OCI-LY3 (cell line): Measurements from ENCODE around the gene SLC49A3.

Source experiments
- H2AFZ ChIP-seq: fragments of 200-600, 300-600 bp; shearing (Covaris generic); 2 replicates; pipeline ENCODE4 v1.6.0; 2014; ENCODE audit warnings: antibody characterized with exemption, low read depth, low read length
- H3K27ac ChIP-seq: fragments of 200-600, 300-600 bp; sonication (generic); 2 replicates; pipeline ENCODE4 v1.5.1; 2014; ENCODE audit warnings: mild to moderate bottlenecking, low read length, moderate library complexity, mixed read lengths
- H3K27me3 ChIP-seq: fragments of 200-600, 300-600 bp; sonication (generic); 2 replicates; pipeline ENCODE4 v1.6.1; 2014; ENCODE audit warnings: low read depth, low read length, mixed read lengths
- H3K36me3 ChIP-seq: fragments of 200-600, 300-600 bp; sonication (generic); replicated peaks from 2 replicates; pipeline ENCODE3; 2014; ENCODE audit warnings: low read depth, low read length, mixed read lengths
- H3K4me1 ChIP-seq: fragments of 300-600, 200-600 bp; sonication (generic); 2 replicates; pipeline ENCODE4 v1.6.1; 2014; ENCODE audit warnings: low read length, mixed read lengths
- H3K4me2 ChIP-seq: fragments of 200-600, 300-600 bp; sonication (generic); 2 replicates; pipeline ENCODE4 v1.6.1; 2014; ENCODE audit warnings: low read length, mixed read lengths
- H3K4me3 ChIP-seq: fragments of 300-600, 200-600 bp; sonication (generic); 2 replicates; pipeline ENCODE4 v1.5.1; 2014; ENCODE audit warnings: antibody characterized with exemption, mild to moderate bottlenecking, low read length, moderate library complexity
- H3K79me2 ChIP-seq: fragments of 300-600, 200-600 bp; shearing (Covaris generic); 2 replicates; pipeline ENCODE4 v1.6.1; 2014; ENCODE audit warnings: mild to moderate bottlenecking, low read length, mixed read lengths
- H3K9ac ChIP-seq: fragments of 300-600, 200-600 bp; shearing (Covaris generic); 2 replicates; pipeline ENCODE4 v1.6.0; 2014; ENCODE audit warnings: mild to moderate bottlenecking, low read length, moderate library complexity
- H3K9me3 ChIP-seq: fragments of 200-600, 300-600 bp; shearing (Covaris generic); 2 replicates; pipeline ENCODE4 v1.6.1; 2014; ENCODE audit warnings: low read length, mixed read lengths; ENCODE audit not compliant: insufficient read depth
- H4K20me1 ChIP-seq: fragments of 200-600, 300-600 bp; sonication (generic); 2 replicates; pipeline ENCODE4 v1.6.1; 2016; ENCODE audit warnings: low read length, mixed read lengths; ENCODE audit not compliant: insufficient read depth
- EZH2phosphoT487 ChIP-seq: fragments of 200-600 bp; shearing (Covaris generic); IDR thresholded peaks from 2 replicates; pipeline ENCODE4 v1.6.1; 2018; ENCODE audit warnings: antibody characterized with exemption, mixed run types, low read depth
- TF ChIP-seq, protein P1 (sequence below): fragments of 200-600, 300-600 bp; sonication (generic); IDR thresholded peaks from 2 replicates; pipeline ENCODE4 v1.5.1; 2014; ENCODE audit warnings: antibody characterized with exemption, low read length, low read depth

SLC49A3 gene

DNA sequence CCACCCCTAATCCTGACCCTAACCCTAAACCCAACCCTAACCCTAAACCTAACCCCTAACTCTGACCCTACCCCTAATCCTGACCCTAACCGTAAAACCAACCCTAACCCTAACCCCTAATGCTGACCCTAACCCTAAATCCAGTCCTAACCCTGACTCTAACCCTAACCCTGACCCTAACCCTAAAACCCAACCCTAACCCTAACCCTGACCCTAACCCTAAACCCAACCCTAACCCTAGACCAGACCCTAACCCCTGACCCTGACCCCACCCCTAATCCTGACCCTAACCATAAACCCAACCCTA, 16.0 kb upstream of the SLC49A3 start:
- H3K27ac ChIP-seq: no peak overlapping the region
- H3K9ac ChIP-seq: peak overlapping the region; percentile 41; the same call in 1 of the 2 replicates
- H3K9me3 ChIP-seq: no peaks in the 10 kb centered on the region
- H3K79me2 ChIP-seq: peaks cover 42% of the 10 kb centered on the region
- H4K20me1 ChIP-seq: peaks cover 20% of the 10 kb centered on the region
- peak overlapping the region; percentile 78 for H3K4me3 ChIP-seq
- H3K27me3 ChIP-seq: no peaks in the 10 kb centered on the region
- TF ChIP-seq, protein P1, sequence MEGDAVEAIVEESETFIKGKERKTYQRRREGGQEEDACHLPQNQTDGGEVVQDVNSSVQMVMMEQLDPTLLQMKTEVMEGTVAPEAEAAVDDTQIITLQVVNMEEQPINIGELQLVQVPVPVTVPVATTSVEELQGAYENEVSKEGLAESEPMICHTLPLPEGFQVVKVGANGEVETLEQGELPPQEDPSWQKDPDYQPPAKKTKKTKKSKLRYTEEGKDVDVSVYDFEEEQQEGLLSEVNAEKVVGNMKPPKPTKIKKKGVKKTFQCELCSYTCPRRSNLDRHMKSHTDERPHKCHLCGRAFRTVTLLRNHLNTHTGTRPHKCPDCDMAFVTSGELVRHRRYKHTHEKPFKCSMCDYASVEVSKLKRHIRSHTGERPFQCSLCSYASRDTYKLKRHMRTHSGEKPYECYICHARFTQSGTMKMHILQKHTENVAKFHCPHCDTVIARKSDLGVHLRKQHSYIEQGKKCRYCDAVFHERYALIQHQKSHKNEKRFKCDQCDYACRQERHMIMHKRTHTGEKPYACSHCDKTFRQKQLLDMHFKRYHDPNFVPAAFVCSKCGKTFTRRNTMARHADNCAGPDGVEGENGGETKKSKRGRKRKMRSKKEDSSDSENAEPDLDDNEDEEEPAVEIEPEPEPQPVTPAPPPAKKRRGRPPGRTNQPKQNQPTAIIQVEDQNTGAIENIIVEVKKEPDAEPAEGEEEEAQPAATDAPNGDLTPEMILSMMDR: no peak
- no peak for TF ChIP-seq EZH2phosphoT487
- peaks cover 17% of the 10 kb centered on the region for H3K36me3 ChIP-seq
- peak overlapping the region; percentile 88; the same call in 1 of the 2 replicates for H2AFZ ChIP-seq
- H3K4me2 ChIP-seq: peak overlapping the region; percentile 90
- H3K4me1 ChIP-seq: peaks cover 16% of the 10 kb centered on the region

DNA sequence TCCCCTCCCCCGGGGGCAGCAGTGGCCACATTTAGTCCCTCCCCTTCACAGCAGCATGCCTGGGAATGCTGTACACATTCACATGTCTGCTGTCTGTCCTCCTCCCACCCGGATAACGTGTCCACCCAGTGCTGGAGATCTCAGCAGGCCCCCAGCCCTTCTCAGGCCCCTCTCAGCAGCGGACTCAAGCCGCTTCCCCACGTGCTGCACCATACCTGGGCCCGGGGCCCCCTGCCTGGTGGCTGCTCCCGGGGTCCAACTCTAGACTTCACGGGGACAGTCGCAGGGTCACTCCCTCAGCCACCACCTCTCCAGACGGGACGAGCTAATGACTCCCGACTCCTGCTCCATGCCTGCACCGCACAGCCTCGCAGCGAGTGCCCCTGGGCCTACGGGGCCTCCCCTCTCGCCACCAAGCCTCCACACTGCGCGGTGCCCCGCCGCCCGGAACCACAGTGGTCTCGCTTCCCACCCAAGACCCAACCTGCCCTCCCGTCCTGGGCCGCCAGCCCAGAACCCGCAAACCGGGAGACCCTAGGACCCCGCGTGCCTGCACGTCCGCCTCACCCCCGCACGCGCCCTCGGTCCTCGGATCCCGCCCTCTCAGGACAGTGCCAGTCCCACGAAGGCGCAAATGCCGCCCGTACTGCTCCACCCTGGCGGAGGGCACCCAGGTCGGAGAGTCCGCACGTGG, 15.4 kb upstream of the SLC49A3 start:
- no peak for TF ChIP-seq EZH2phosphoT487
- Histone ChIP-seq H3K79me2 (peaks cover 36% of the 10 kb centered on the region), H4K20me1 (peaks cover 15% of the 10 kb centered on the region), H3K9ac (no peak overlapping the region), H3K4me1 (peaks cover 21% of the 10 kb centered on the region), H2AFZ (no peak overlapping the region), H3K27me3 (no peaks in the 10 kb centered on the region), H3K36me3 (peaks cover 11% of the 10 kb centered on the region), H3K9me3 (no peaks in the 10 kb centered on the region), H3K27ac (no peak overlapping the region), H3K4me2 (no peak overlapping the region), H3K4me3 (no peak overlapping the region)

DNA sequence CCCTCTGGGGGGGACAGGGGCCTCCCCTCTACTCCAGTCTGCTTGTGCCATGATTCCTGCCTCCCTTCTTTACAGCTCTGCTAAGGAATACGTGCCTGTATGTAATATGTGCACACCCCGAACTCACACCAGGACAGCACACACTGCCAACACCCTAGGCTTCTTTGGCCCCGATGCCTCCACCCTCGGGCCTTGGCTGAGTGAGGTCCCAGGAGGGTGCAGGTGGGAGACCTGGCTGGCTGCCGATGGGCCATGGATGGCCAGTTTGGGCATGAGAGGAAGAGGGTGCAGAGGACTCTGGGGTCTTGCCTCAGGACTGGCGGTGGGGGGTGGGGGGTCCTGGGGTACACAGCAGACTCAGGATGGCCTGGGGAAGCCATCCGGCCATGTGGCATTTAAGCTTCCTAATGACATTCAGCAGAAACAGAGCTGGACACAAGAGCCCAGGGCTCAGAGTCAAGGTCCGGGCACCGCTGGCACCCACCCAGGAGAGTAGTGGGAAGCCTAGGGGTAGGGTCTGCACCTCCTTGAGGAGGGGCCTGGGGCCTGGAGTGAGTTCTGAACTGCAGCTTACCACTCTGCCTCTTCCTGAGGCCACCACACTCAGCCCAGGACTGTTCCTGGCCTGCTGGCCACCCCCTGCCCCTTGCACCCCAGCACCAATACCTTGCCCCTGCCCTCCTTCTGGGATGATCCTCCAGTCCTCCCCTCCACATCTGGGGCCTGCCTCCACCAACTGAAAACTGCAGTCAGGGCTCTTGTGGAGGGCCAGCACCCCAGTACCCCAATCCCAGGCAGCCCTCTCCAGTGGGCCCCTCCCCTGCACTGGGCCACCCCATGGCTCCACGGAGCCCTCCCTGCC, 14.6 kb upstream of the SLC49A3 start:
- Histone ChIP-seq H3K9me3 (no peaks in the 10 kb centered on the region), H3K79me2 (peaks cover 28% of the 10 kb centered on the region), H3K4me2 (no peak overlapping the region), H3K4me1 (peaks cover 29% of the 10 kb centered on the region), H3K27me3 (no peaks in the 10 kb centered on the region), H2AFZ (no peak overlapping the region), H4K20me1 (peaks cover 8% of the 10 kb centered on the region; the same call in 1 of the 2 replicates), H3K27ac (no peak overlapping the region), H3K9ac (no peak overlapping the region), H3K36me3 (peaks cover 6% of the 10 kb centered on the region), H3K4me3 (no peak overlapping the region)
- TF ChIP-seq, protein P1: no peak
- no peak for TF ChIP-seq EZH2phosphoT487

DNA sequence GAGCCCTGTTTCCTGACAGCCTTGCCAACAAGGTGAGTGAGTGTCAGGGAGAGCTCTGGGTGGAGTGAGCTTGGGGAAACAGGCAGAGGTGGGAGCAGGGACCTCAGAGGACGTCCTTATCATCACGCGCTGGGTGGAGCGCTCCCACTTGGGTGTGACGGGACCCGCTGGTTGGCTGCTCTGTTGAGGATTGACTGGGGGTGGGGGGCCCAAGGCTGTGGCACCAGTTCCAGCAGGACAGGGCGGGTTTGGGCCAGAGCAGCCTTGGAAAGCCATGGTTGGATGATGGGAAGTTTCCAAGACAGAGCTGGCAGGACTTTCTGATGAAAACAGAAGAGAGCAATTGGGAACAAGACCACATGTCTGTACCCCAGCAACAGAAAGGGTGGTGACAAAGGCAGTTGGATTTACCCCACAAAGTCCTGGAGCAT, 13.7 kb upstream of the SLC49A3 start:
- H3K9me3 ChIP-seq: no peaks in the 10 kb centered on the region
- H3K4me3 ChIP-seq: no peak overlapping the region
- no peak overlapping the region for H2AFZ ChIP-seq
- 0 out of 2 replicates have a peak, but pooled peaks cover 3% of the 10 kb centered on the region for H4K20me1 ChIP-seq
- no peaks in the 10 kb centered on the region for H3K27me3 ChIP-seq
- no peak overlapping the region for H3K9ac ChIP-seq
- no peak overlapping the region for H3K27ac ChIP-seq
- no peak overlapping the region for H3K4me2 ChIP-seq
- peaks cover 20% of the 10 kb centered on the region for H3K79me2 ChIP-seq
- H3K36me3 ChIP-seq: no peaks in the 10 kb centered on the region
- peaks cover 32% of the 10 kb centered on the region for H3K4me1 ChIP-seq
- TF ChIP-seq, protein P1: no peak
